ENCODE measurements around the gene ANXA7. TPM values are rescaled to one million over a fixed set of nuclear protein-coding genes. Genes with fewer than 3 reads are reported as not detected.

The ANXA7 gene
- polyA plus RNA-seq, 1 donor from 2014 or later: 23.9 TPM

- Histone ChIP-seq H3K9ac (ENCODE audit: low read length) (no peak overlapping the region), H3K79me2 (replicated peaks; ENCODE audit: insufficient read depth, low read length) (no peaks in the 10 kb centered on the region), H3K4me2 (ENCODE audit: low read length) (no peak overlapping the region), H3K27ac (ENCODE audit: low read length) (no peak overlapping the region), H3K27me3 (ENCODE audit: insufficient read depth, low read depth, low read length) (no peaks in the 10 kb centered on the region), H3K9me3 (ENCODE audit: low read length) (no peaks in the 10 kb centered on the region), H3K4me3 (ENCODE audit: low read length) (no peak overlapping the region), H3K9me2 (ENCODE audit: insufficient read depth, low read length) (no peaks in the 10 kb centered on the region), H2AFZ (ENCODE audit: low read depth, low read length) (no peak overlapping the region), H3F3A (ENCODE audit: insufficient read depth, low read length, poor library complexity, severe bottlenecking) (no peaks in the 10 kb centered on the region), H4K20me1 (ENCODE audit: insufficient read depth) (no peaks in the 10 kb centered on the region), H3K36me3 (ENCODE audit: insufficient read depth, low read length) (peaks cover 12% of the 10 kb centered on the region)
- TF ChIP-seq MXI1 (conservative IDR thresholded peaks at IDR 0.05; ENCODE audit: poor library complexity, severe bottlenecking) (no peak), TAF1 (IDR thresholded peaks at IDR 0.05; ENCODE audit: low read depth) (no peak)
Observed at GRCh38 chr10:73426318-73426717, 12.5 kb upstream of the ANXA7 start.

- Histone ChIP-seq H3K9me2 (ENCODE audit: insufficient read depth, low read length) (no peaks in the 10 kb centered on the region), H3K9me3 (ENCODE audit: low read length) (no peaks in the 10 kb centered on the region), H2AFZ (ENCODE audit: low read depth, low read length) (no peak overlapping the region), H3K27ac (ENCODE audit: low read length) (no peak overlapping the region), H3K4me2 (ENCODE audit: low read length) (no peak overlapping the region), H3K36me3 (ENCODE audit: insufficient read depth, low read length) (peaks cover 12% of the 10 kb centered on the region), H4K20me1 (ENCODE audit: insufficient read depth) (no peaks in the 10 kb centered on the region), H3K79me2 (replicated peaks; ENCODE audit: insufficient read depth, low read length) (no peaks in the 10 kb centered on the region), H3F3A (ENCODE audit: insufficient read depth, low read length, poor library complexity, severe bottlenecking) (no peaks in the 10 kb centered on the region), H3K27me3 (ENCODE audit: insufficient read depth, low read depth, low read length) (no peaks in the 10 kb centered on the region), H3K4me3 (ENCODE audit: low read length) (no peak overlapping the region), H3K9ac (ENCODE audit: low read length) (no peak overlapping the region)
- no peak for TF ChIP-seq EZH2 (IDR thresholded peaks at IDR 0.05; ENCODE audit: borderline replicate concordance, insufficient read depth, low read length, poor library complexity, severe bottlenecking)
- TF ChIP-seq SMC3 (conservative IDR thresholded peaks at IDR 0.05; ENCODE audit: poor library complexity): no peak
- TF ChIP-seq TAF1 (IDR thresholded peaks at IDR 0.05; ENCODE audit: low read depth): no peak
Observed at GRCh38 chr10:73424478-73424877, 10.6 kb upstream of the ANXA7 start.

DNA sequence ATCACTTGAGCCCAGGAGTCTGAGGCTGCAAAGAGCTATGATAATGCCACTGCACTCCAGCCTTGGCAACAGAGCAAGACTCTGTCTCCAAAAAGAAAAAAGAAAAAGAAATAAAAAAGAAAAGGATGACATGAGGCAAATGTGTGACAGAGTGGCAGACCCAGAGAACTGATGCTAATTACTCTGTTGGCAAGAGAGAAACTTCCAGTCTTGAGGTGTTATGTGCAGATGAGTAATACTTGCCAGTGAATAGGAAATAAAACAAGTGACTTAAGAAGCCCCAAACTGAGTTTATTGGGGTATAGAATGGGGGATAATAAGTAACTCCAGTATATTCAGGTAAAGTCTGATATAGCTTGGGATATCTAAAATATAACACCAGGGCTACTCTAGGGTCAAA, 9.5 kb upstream of the ANXA7 start:
- no peaks in the 10 kb centered on the region for H4K20me1 ChIP-seq (ENCODE audit: insufficient read depth)
- no peaks in the 10 kb centered on the region for H3K9me2 ChIP-seq (ENCODE audit: insufficient read depth, low read length)
- no peaks in the 10 kb centered on the region for H3K27me3 ChIP-seq (ENCODE audit: insufficient read depth, low read depth, low read length)
- no peak overlapping the region for H3K27ac ChIP-seq (ENCODE audit: low read length)
- peaks cover 12% of the 10 kb centered on the region for H3K36me3 ChIP-seq (ENCODE audit: insufficient read depth, low read length)
- no peak overlapping the region for H2AFZ ChIP-seq (ENCODE audit: low read depth, low read length)
- H3K4me2 ChIP-seq (ENCODE audit: low read length): no peak overlapping the region
- H3K4me3 ChIP-seq (ENCODE audit: low read length): no peak overlapping the region
- H3F3A ChIP-seq (ENCODE audit: insufficient read depth, low read length, poor library complexity, severe bottlenecking): no peaks in the 10 kb centered on the region
- H3K9me3 ChIP-seq (ENCODE audit: low read length): no peaks in the 10 kb centered on the region
- H3K79me2 ChIP-seq (replicated peaks; ENCODE audit: insufficient read depth, low read length): no peaks in the 10 kb centered on the region
- TF ChIP-seq EZH2 (IDR thresholded peaks at IDR 0.05; ENCODE audit: borderline replicate concordance, insufficient read depth, low read length, poor library complexity, severe bottlenecking) (no peak), RAD21 (conservative IDR thresholded peaks at IDR 0.05) (no peak), TAF1 (IDR thresholded peaks at IDR 0.05; ENCODE audit: low read depth) (no peak), POLR2AphosphoS5 (IDR thresholded peaks at IDR 0.05) (no peak), SMC3 (conservative IDR thresholded peaks at IDR 0.05; ENCODE audit: poor library complexity) (no peak), EP300 (conservative IDR thresholded peaks at IDR 0.05; ENCODE audit: poor library complexity, severe bottlenecking) (no peak), MXI1 (conservative IDR thresholded peaks at IDR 0.05; ENCODE audit: poor library complexity, severe bottlenecking) (no peak)
- TF ChIP-seq, protein P1, sequence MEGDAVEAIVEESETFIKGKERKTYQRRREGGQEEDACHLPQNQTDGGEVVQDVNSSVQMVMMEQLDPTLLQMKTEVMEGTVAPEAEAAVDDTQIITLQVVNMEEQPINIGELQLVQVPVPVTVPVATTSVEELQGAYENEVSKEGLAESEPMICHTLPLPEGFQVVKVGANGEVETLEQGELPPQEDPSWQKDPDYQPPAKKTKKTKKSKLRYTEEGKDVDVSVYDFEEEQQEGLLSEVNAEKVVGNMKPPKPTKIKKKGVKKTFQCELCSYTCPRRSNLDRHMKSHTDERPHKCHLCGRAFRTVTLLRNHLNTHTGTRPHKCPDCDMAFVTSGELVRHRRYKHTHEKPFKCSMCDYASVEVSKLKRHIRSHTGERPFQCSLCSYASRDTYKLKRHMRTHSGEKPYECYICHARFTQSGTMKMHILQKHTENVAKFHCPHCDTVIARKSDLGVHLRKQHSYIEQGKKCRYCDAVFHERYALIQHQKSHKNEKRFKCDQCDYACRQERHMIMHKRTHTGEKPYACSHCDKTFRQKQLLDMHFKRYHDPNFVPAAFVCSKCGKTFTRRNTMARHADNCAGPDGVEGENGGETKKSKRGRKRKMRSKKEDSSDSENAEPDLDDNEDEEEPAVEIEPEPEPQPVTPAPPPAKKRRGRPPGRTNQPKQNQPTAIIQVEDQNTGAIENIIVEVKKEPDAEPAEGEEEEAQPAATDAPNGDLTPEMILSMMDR (IDR thresholded peaks at IDR 0.05; ENCODE audit: poor library complexity, severe bottlenecking): no peak
- TF ChIP-seq, protein P2, sequence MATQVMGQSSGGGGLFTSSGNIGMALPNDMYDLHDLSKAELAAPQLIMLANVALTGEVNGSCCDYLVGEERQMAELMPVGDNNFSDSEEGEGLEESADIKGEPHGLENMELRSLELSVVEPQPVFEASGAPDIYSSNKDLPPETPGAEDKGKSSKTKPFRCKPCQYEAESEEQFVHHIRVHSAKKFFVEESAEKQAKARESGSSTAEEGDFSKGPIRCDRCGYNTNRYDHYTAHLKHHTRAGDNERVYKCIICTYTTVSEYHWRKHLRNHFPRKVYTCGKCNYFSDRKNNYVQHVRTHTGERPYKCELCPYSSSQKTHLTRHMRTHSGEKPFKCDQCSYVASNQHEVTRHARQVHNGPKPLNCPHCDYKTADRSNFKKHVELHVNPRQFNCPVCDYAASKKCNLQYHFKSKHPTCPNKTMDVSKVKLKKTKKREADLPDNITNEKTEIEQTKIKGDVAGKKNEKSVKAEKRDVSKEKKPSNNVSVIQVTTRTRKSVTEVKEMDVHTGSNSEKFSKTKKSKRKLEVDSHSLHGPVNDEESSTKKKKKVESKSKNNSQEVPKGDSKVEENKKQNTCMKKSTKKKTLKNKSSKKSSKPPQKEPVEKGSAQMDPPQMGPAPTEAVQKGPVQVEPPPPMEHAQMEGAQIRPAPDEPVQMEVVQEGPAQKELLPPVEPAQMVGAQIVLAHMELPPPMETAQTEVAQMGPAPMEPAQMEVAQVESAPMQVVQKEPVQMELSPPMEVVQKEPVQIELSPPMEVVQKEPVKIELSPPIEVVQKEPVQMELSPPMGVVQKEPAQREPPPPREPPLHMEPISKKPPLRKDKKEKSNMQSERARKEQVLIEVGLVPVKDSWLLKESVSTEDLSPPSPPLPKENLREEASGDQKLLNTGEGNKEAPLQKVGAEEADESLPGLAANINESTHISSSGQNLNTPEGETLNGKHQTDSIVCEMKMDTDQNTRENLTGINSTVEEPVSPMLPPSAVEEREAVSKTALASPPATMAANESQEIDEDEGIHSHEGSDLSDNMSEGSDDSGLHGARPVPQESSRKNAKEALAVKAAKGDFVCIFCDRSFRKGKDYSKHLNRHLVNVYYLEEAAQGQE (IDR thresholded peaks at IDR 0.05; ENCODE audit: borderline replicate concordance): no peak
- H3K9ac ChIP-seq (ENCODE audit: low read length): no peak overlapping the region
